GF-D8 (cell line): Measurements from ENCODE around the gene DCAF17.
"Not testable (repeated sequence)": the region's sequence is repeated elsewhere in the genome, so short reads cannot be mapped to it uniquely, and the experiment has no call there.

Source experiments
- DNase-seq: peaks from one replicate; lab custom pipeline; 2025; lab: John Stamatoyannopoulos, UW

DCAF17 gene

DNA sequence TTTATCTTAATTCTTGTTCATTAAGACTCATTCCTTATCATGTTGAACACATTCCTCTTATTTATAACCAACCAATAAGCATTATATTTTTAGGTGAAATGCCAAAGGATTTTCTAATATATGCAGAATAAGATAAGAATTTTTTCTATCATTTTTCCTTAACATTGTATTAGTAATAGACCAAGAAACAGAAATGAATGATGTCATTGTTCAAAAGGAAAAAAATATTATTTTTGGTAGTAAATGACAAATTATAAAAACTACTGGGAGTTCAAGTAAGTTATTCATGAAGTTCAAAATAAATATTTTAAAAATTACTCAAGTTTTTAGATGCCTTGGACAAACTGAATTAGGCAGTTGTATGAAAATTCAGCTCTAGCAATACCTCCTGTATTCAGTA lies 25.5 kb downstream of the DCAF17 start:
- no peak for DNase-seq

GRCh38 chr2:171460537-171460936 lies 26.5 kb downstream of the DCAF17 start:
- no peak for DNase-seq

DNA sequence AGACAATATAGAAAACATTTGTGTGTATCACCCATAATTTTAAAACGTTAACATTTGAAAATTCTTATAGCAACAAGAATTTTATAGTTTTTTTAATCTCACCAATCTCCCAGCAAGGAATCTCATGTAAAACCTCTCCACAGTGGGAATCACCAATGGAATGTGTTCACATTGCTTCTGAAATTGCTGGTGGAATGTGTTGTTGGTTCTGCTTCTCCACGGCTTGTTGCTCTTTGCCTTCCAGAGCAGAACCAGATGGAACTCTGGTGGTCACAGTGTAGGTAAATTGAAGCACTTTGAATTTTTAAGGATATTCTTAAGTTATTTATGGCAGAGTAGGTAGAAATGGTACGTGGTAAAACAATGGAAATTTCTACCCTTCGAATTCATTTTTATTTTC lies 35.1 kb downstream of the DCAF17 start:
- DNase-seq = no peak

GRCh38 chr2:171470129-171470528 lies 36.1 kb downstream of the DCAF17 start:
- DNase-seq = no peak

GRCh38 chr2:171475979-171476378 lies 42.0 kb downstream of the DCAF17 start:
- DNase-seq = no peak

DNA sequence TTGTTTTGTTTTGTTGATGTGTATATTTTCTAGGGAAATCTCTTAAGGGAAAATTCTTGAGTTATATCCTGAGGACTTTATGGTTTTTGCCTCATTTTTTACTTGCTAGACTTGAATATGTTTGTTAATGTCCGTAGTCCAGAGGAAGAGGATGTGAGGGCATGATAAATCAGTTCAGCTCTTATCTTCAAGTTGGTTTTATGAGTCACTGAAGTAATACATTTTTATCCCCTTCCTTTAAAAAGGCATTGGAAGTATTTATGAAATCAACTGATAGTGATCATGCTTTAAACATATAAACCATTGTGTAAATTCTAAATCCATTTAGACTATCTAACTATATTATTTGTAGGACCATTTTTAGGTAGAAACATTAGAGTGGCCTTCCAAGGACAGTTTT lies 44.3 kb downstream of the DCAF17 start:
- no peak for DNase-seq

- no peak for DNase-seq
These were observed 45.3 kb downstream of the DCAF17 start for GRCh38 chr2:171479154-171479814.

- no peak for DNase-seq
These were observed 46.9 kb downstream of the DCAF17 start for GRCh38 chr2:171480908-171481307.

DNA sequence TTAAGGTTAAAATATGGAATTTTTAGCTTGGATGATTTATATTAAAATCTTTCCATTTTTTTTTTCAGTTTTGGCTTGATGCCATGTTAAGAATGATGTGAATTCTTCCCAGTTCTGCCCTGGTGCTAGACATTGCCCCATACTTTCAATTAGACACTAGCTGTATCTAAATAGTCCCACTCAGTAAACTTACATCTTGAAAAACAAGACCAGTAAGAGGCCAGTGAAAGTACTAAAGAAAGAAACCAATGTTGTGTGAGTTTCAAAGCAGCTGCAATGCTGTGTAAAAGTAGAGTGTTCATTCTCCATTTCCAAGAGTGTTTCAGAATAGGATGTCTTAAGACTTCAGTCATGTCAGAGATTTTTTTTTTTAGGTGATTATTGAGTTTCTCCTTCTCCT lies 48.3 kb downstream of the DCAF17 start:
- DNase-seq = no peak

GRCh38 chr2:171482877-171483276 lies 48.9 kb downstream of the DCAF17 start:
- no peak for DNase-seq

GRCh38 chr2:171483793-171484192 lies 49.8 kb downstream of the DCAF17 start:
- DNase-seq = no peak

- DNase-seq = no peak
These were observed 51.1 kb downstream of the DCAF17 start for GRCh38 chr2:171485116-171485515.

GRCh38 chr2:171487201-171487600 lies 53.2 kb downstream of the DCAF17 start:
- DNase-seq = no peak

DNA sequence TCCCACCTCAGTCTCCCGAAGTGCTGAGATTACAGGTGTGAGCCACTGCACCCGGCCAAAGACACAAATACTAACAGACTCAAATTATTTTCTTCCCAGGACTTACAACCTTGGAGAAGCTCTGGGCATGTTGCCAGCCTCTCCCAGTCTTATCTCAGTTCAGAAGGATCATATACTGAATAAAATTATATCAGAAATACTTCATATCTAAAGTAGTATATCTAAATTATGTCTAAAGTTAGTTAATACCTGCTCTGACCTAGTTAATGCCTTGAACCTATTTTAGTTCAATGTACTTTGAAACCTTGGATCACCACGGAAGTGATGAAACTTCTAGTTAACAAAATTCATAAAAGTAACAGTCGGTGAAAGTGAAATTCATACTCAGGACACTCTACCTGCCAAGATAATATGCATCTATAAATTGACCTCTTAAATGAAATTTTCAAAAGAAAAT lies 53.8 kb downstream of the DCAF17 start:
- DNase-seq = no peak

GRCh38 chr2:171490577-171490976 lies 56.6 kb downstream of the DCAF17 start:
- DNase-seq = no peak

DNA sequence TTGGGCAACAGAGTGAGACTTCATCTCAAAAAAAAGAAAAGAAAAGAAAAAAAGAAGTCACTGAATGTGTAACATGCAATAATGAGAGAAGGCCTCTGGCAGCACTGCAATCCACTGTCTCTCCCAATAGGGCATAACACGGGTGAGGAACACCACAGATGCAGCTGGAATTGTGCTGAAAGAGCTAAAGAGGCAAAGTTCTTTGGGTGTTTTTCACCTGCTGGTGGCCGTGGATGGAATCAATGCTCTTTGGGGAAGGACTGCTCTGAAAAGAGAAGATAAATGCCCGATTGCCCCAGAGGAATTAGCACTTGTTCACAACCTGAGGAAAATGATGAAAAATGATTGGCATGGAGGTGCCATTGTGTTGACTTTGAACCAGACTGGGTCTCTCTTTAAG lies 57.3 kb downstream of the DCAF17 start:
- DNase-seq = no peak

GRCh38 chr2:171492664-171493063 lies 58.6 kb downstream of the DCAF17 start:
- no peak for DNase-seq

- DNase-seq = not testable (repeated sequence)
These were observed 63.6 kb downstream of the DCAF17 start for GRCh38 chr2:171497664-171498063.

DNA sequence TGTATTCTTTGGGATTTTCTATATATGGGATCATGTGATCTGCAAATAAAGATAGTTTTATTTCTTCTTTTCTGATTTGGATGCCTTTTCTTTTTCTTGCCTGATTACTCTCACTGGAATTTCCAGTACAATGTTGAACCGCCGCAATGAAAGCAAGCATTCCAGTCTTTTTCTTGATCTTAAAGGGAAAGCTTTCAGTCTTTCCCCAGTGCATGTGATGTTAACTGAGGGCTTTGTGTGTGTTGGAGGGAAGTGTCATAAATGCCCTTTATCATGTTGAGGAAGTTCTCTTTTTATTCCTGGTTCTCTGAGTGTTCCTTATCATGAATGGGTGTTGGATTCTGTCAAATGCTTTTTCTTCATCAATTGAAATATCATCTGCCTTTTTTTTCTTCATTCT lies 71.3 kb downstream of the DCAF17 start:
- DNase-seq = no peak

DNA sequence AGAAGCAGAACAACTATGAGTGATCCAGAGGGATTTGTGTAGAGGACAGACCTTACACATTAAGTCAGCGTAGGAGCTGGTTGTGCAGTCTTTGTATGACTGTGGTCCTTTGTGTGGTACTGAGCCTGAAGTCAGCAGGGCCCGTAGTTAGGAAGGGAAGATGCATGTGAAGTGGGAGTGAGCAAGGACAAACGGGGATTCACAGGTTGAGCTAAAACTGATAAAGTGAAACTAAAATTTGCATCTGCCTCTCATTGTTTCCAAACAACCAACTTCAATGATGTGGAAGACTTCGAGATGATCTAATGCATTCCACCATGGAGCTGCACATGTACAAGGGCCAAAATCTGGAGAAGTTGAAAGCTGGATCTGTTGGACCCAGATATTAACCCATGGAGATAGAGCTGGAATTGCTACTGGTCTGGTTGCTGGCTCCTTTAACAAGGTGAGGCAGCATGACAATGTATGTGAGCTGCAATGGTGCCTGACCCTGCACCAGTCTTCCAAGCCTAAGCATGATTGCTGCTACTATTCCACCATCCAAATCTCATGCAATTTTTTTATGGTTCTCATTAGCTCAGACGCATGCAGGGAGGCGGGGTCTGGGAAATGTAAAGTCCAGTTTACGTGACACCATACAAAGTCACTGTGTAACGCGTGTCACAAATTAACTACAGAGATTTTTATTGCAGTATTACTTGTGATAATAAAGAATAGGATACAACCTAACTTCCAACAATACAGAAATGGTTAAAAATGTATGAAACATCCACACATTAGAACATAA lies 76.1 kb downstream of the DCAF17 start:
- DNase-seq = no peak

GRCh38 chr2:171512014-171512413 lies 78.0 kb downstream of the DCAF17 start:
- no peak for DNase-seq

DNA sequence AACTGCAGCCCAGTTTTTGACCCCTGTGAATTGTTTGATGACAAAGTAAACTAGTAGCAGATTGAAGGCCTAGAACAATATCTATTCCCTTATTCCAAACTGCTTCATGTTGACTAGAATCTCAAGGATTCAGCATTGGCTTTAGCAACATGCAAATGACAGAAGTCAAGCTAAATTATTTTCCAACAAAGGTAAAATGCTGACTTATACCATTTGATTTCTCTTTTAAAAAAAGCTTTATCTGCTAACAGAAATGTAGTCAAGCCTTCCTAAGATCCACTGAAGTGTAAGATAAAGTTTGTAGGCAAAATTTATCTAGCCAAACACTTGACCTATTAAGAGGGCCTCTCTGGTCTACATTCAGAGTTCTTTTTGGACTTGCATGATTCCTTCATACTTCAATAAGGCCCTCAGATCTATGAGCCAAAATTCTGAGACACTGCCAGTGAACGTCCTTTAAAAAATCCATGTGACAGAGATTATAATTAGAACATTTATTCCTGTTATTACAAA lies 78.7 kb downstream of the DCAF17 start:
- DNase-seq = no peak

DNA sequence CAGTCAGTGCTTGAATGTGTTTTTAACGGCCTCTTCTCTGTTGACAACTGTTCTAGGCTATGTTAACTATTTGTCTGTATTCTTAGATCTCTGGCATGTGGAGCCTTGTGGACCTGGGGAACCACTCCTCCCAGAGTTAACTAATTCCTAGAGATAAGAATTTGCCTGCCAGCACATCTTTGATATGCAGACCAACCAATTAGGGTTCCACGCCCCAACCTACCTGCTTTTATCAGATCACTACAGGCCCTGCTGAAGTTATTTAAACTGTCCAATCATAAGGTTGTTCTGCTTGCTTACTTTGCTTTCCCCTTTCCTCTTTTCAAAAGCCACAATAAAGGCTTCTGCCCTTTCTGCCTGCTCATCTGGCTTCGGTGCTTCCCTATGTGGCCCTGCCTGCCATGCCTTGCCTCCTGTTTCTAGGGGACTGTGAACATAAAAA lies 79.7 kb downstream of the DCAF17 start:
- DNase-seq = no peak
